ENCODE measurements around the gene NOTCH3. TPM values are rescaled to one million over a fixed set of nuclear protein-coding genes. Genes with fewer than 3 reads are reported as not detected.

Gene NOTCH3
- total and polyA plus RNA-seq, 2 of the 8 experiments (the other 6 are each of a cell fraction or from before 2014, with no cell fraction given), result 37.5 to 107 TPM

DNA sequence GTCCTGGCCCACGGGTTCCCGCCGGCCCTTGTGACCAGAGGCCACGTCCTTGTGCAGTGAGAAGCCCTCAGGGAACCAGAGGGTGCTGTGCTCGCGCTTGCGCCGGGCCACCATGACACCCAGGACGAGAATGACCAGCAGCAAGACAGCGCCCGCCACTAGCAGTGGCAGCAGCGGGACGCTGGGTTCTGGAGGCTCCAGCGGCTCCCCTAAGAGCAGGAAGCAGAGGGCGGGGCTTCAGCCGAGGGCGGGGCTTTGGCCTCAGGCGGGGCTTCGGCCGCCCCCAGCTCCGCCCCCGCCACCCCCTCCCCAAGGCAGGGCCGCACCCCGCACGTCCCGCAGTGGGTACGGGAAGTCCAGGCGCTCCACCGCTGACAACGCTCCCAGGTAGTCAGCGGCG, 30.4 kb downstream of the NOTCH3 start:
- 88% methylated on average over 16 of the region's 32 CpGs; no CpG with 5 or more reads in 1 of the 2 experiments for WGBS, 2 experiments (ENCODE audit: extremely low coverage in 1 of 2, insufficient coverage in 1 of 2, insufficient read length in 1 of 2, insufficient replicate concordance in 2 of 2, low coverage in 1 of 2, low lambda C conversion rate in 2 of 2, missing lambda C conversion rate in 1 of 2)
- DNase-seq (ENCODE audit: low read depth in 1 of 2, low spot score in 2 of 2), result peak in 1 of 2 experiments; percentile 85

More for the DNA sequence above, 30.4 kb downstream of the NOTCH3 start:
- no peak overlapping the region for H3K23ac ChIP-seq (ENCODE audit: insufficient read length)
- H4K91ac ChIP-seq (replicated peaks; ENCODE audit: insufficient read length, low read length), result no peak overlapping the region
- no peaks in the 10 kb centered on the region for H3K79me1 ChIP-seq (ENCODE audit: low read depth, low read length)
- no peak overlapping the region for H4K8ac ChIP-seq (ENCODE audit: extremely low read depth, insufficient read depth, low read length)
- ChIA-PET CTCF (ENCODE audit: partially characterized antibody) (interaction anchor here (0.6 to 5.9 kb wide), 7 partner anchors 12 to 81 kb away, joined by 3 to 31 read pairs (median 4); no protein-coding TSS in a partner anchor), POLR2A (ENCODE audit: partially characterized antibody) (interaction anchor here (1.1 to 2.4 kb wide), 7 partner anchors 10 to 61 kb away, joined by 3 to 14 read pairs (median 4); no protein-coding TSS in a partner anchor)
- H3K36me3 ChIP-seq (ENCODE audit: control insufficient read depth in 2 of 4, insufficient read depth in 4 of 4, low read length in 3 of 4), result peaks cover 15 to 70% (median 46%) of the 10 kb centered on the region in 4 experiments
- H3K56ac ChIP-seq (replicated peaks; ENCODE audit: insufficient read length, low read depth, low read length), result no peak overlapping the region
- no peak overlapping the region for H2BK15ac ChIP-seq (ENCODE audit: low read length)
- H3K4me3 ChIP-seq (ENCODE audit: extremely low read depth in 1 of 4, insufficient read depth in 2 of 4, low read depth in 3 of 4, low read length in 4 of 4), result no peak overlapping the region
- peaks cover 2 to 6% of the 10 kb centered on the region in 2 experiments for H4K20me1 ChIP-seq (replicated peaks in 1 of 2; ENCODE audit: control insufficient read depth in 1 of 2, insufficient read depth in 2 of 2, low read length in 2 of 2)
- no peak overlapping the region for H3K9ac ChIP-seq (replicated peaks in 1 of 4; ENCODE audit: extremely low read depth in 1 of 4, low read depth in 3 of 4, low read length in 3 of 4)
- no peak overlapping the region for H3K4me2 ChIP-seq (ENCODE audit: insufficient read depth in 1 of 2, low read depth in 2 of 2, low read length in 2 of 2)
- no peak overlapping the region for H3K4ac ChIP-seq (replicated peaks; ENCODE audit: insufficient read length, low read depth, low read length)
- no peak overlapping the region for H2AFZ ChIP-seq (ENCODE audit: low read length)
- H2BK5ac ChIP-seq (ENCODE audit: low read depth, low read length), result peak overlapping the region; percentile 78; the same call in 1 of the 2 replicates
- H3K14ac ChIP-seq (ENCODE audit: insufficient read length), result no peak overlapping the region
- peaks cover 0 to 5% (median 0%) of the 10 kb centered on the region in 4 experiments; a peak in 1 of 7 replicates for H3K4me1 ChIP-seq (replicated peaks in 1 of 4; ENCODE audit: control insufficient read depth in 3 of 4, insufficient read depth in 4 of 4, low read length in 3 of 4)
- no peak overlapping the region for H2AK5ac ChIP-seq (ENCODE audit: low read depth, low read length)
- H2BK12ac ChIP-seq (ENCODE audit: low read depth, low read length), result no peak overlapping the region
- H3K18ac ChIP-seq (ENCODE audit: extremely low read depth, low read length), result no peak overlapping the region
- H4K5ac ChIP-seq (ENCODE audit: insufficient read length, low read depth, low read length), result no peak overlapping the region
- no peak overlapping the region for H2BK20ac ChIP-seq (ENCODE audit: low read length)
- H3K23me2 ChIP-seq (ENCODE audit: low read depth, low read length), result no peaks in the 10 kb centered on the region
- H3K27me3 ChIP-seq (replicated peaks in 1 of 4; ENCODE audit: control insufficient read depth in 3 of 4, extremely low read depth in 1 of 4, insufficient read depth in 3 of 4, low read length in 3 of 4), result no peaks in the 10 kb centered on the region
- TF ChIP-seq POU5F1 (IDR thresholded peaks at IDR 0.05; ENCODE audit: low read depth, low read length) (no peak), KDM1A (IDR thresholded peaks at IDR 0.05; ENCODE audit: borderline replicate concordance, low read length) (no peak)
- H2BK120ac ChIP-seq (replicated peaks; ENCODE audit: low read depth, low read length), result no peak overlapping the region
- no peak for FAIRE-seq
- peak overlapping the region; percentile 38; the same call in 1 of the 2 replicates for H3K27ac ChIP-seq (ENCODE audit: low read depth, low read length)
- no peaks in the 10 kb centered on the region for H3K79me2 ChIP-seq (ENCODE audit: control insufficient read depth in 1 of 2, insufficient read depth in 2 of 2, low read length in 2 of 2)
- H3K9me3 ChIP-seq (ENCODE audit: insufficient read depth in 2 of 2, low read depth in 1 of 2, low read length in 1 of 2), result peaks cover 0 to 11% of the 10 kb centered on the region in 2 experiments; a peak in 2 of 4 replicates

Measured in H1 (cell line).